HAP-1 (cell line): Measurements from ENCODE around the gene MDH1.
"Not testable (repeated sequence)": the region's sequence is repeated elsewhere in the genome, so short reads cannot be mapped to it uniquely, and the experiment has no call there.

Experiments used
- DNase-seq, 2 experiments: peaks; one replicate each; pipeline ENCODE4 v3.0.0-alpha.2; 2016 to 2020; ENCODE audit warnings: low spot score in 2 of 2
- H3K27me3 ChIP-seq: fragments of 250-450 bp; sonication (Bioruptor Pico); 2 replicates; pipeline ENCODE4 v1.5.1; 2020; ENCODE audit warnings: low read depth, mild to moderate bottlenecking, moderate library complexity
- H3K36me3 ChIP-seq: fragments of 250-450 bp; sonication (Bioruptor Pico); replicated peaks from 2 replicates; pipeline ENCODE4 v1.5.1; 2020; ENCODE audit warnings: mild to moderate bottlenecking
- H3K4me1 ChIP-seq: fragments of 250-450 bp; sonication (Bioruptor Pico); 2 replicates; pipeline ENCODE4 v1.5.1; 2020; ENCODE audit warnings: mild to moderate bottlenecking
- H3K4me3 ChIP-seq: fragments of 250-450 bp; sonication (Bioruptor Pico); 2 replicates; pipeline ENCODE4 v1.5.1; 2020; ENCODE audit warnings: mild to moderate bottlenecking, moderate library complexity
- H3K9me3 ChIP-seq: fragments of 250-450 bp; sonication (Bioruptor Pico); 2 replicates; pipeline ENCODE4 v1.5.1; 2020; ENCODE audit warnings: mild to moderate bottlenecking, moderate library complexity
- in situ Hi-C: fragments of 300-500 bp; cut with MboI; formaldehyde crosslinking; loops from 3 replicates; pipeline ENCODE4 v1.14.3; 2020; ENCODE audit warnings: low sequenced_read_pairs, inconsistent platforms, mixed read lengths

The MDH1 gene

GRCh38 chr2:63588385-63589147 is at the start of gene MDH1, which contains the start of gene WDPCP:
TSS of gene MDH1 (plus strand) at chr2:63588963. CDS start at chr2:63589044, 81 bp downstream.
TSS of gene WDPCP (minus strand) at chr2:63588477. CDS start at chr2:63588271, 206 bp downstream.
- in situ Hi-C loops = no loop called here
- H3K27me3 ChIP-seq = no peaks in the 10 kb centered on the region
- H3K9me3 ChIP-seq = no peaks in the 10 kb centered on the region
- no peaks in the 10 kb centered on the region for H3K36me3 ChIP-seq
- DNase-seq = peak; percentile 95 to 100
- peaks cover 28% of the 10 kb centered on the region for H3K4me1 ChIP-seq
- peak within 1 kb of the TSS; percentile 86 for H3K4me3 ChIP-seq

DNA sequence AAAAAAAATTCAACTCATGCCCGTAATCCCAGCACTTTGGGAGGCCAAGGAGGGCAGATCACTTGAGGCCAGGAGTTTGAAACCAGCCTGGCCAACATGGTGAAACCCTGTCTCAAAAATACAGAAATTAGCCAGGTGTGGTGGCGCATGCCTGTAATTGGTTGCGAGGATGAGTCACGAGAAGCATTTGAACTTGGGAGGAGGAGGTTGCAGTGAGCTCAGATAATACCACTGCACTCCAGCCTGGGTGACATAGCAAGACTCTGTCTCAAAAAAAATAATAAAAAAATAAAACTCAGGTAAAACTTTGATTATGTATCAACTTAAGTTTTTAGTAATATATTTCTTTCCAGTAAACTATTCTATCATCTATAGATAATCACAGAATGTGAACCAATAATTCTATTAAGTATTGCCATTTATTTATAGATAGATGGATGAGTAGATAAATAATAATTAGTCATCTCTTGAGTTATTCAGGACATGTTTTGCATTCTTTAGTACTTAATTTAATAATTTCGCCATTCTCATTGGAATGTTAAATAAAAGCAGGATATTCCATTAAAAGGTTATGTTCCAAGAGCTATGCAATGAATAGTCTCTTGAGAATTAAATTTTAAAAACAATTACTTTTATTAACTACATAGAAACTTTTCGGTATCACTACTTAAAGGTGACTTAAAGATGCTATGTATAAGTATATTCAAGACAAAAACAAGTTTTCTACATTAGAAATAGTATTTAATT is 49.2 kb upstream of the MDH1 start:
- H3K27me3 ChIP-seq = no peaks in the 10 kb centered on the region
- no peak for DNase-seq
- no peaks in the 10 kb centered on the region for H3K36me3 ChIP-seq
- in situ Hi-C loops = no loop called here
- no peaks in the 10 kb centered on the region for H3K4me1 ChIP-seq
- no peaks in the 10 kb centered on the region for H3K9me3 ChIP-seq
- no peak overlapping the region for H3K4me3 ChIP-seq

GRCh38 chr2:63544017-63544627 is 44.6 kb upstream of the MDH1 start:
- Histone ChIP-seq H3K9me3 (no peaks in the 10 kb centered on the region), H3K27me3 (no peaks in the 10 kb centered on the region), H3K4me3 (no peak overlapping the region), H3K36me3 (no peaks in the 10 kb centered on the region), H3K4me1 (no peaks in the 10 kb centered on the region)
- DNase-seq = peak in 1 of 2 experiments; percentile 22
- in situ Hi-C loops = no loop called here

DNA sequence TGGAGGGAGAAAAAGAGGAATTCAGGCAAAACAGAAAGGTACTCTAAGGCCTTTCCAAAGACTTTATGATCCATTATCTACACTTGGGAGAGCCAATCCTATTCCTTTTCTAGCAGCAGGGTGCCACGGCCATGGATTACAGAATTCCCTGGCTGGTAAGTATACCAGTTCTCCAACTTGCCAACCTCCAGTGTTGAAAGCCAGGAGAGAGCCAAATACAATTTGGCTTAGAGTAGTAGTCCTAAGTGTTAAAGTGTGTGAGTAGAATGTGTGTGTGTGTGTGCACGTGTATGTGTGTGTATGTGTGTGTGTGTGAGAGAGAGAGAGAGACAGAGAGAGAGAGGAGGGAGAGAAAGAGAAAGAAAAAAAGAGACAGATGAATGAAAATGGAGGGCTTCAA is 43.7 kb upstream of the MDH1 start:
- Histone ChIP-seq H3K9me3 (no peaks in the 10 kb centered on the region), H3K27me3 (no peaks in the 10 kb centered on the region), H3K36me3 (no peaks in the 10 kb centered on the region), H3K4me1 (no peaks in the 10 kb centered on the region), H3K4me3 (no peak overlapping the region)
- DNase-seq = no peak
- in situ Hi-C loops = no loop called here

GRCh38 chr2:63553049-63553448 is 35.7 kb upstream of the MDH1 start:
- Histone ChIP-seq H3K27me3 (no peaks in the 10 kb centered on the region), H3K4me1 (no peaks in the 10 kb centered on the region), H3K9me3 (no peaks in the 10 kb centered on the region), H3K36me3 (no peaks in the 10 kb centered on the region), H3K4me3 (no peak overlapping the region)
- in situ Hi-C loops = no loop called here
- DNase-seq = no peak

GRCh38 chr2:63555299-63555698 is 33.5 kb upstream of the MDH1 start:
- DNase-seq = no peak
- H3K36me3 ChIP-seq = no peaks in the 10 kb centered on the region
- in situ Hi-C loops = no loop called here
- H3K4me3 ChIP-seq = no peak overlapping the region
- no peaks in the 10 kb centered on the region for H3K27me3 ChIP-seq
- H3K4me1 ChIP-seq = no peaks in the 10 kb centered on the region
- H3K9me3 ChIP-seq = peaks cover 6% of the 10 kb centered on the region; the same call in 1 of the 2 replicates

DNA sequence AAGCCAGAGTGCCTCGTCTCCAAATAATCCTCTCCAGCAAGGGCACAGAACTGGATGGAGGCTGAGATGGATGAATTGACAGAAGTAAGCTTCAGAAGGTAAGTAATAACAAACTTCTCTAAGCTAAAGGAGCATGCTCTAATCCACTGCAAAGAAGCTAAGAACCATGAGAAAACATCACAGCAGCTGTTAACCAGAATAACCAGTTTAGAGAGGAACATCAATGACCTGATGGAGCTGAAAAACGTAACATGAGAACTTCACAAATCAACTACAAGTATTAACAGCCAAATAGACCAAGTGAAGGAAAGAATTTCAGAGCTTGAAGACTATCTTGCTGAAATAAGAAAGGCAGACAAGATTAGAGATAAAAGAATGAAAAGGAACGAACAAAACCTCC is 32.8 kb upstream of the MDH1 start:
- Histone ChIP-seq H3K4me3 (no peak overlapping the region), H3K9me3 (peaks cover 6% of the 10 kb centered on the region; the same call in 1 of the 2 replicates), H3K27me3 (no peaks in the 10 kb centered on the region), H3K4me1 (no peaks in the 10 kb centered on the region), H3K36me3 (no peaks in the 10 kb centered on the region)
- no peak for DNase-seq
- in situ Hi-C loops = no loop called here

- H3K4me1 ChIP-seq, H3K36me3 ChIP-seq, in situ Hi-C loops, DNase-seq, H3K27me3 ChIP-seq, H3K9me3 ChIP-seq, H3K4me3 ChIP-seq: not testable (repeated sequence)
Observed at GRCh38 chr2:63557819-63558218, 30.9 kb upstream of the MDH1 start.

GRCh38 chr2:63558922-63559321 is 29.8 kb upstream of the MDH1 start:
- in situ Hi-C loops, H3K27me3 ChIP-seq, H3K36me3 ChIP-seq, H3K4me1 ChIP-seq, H3K9me3 ChIP-seq, H3K4me3 ChIP-seq, DNase-seq: not testable (repeated sequence)

GRCh38 chr2:63562751-63563150 is 26.0 kb upstream of the MDH1 start:
- peaks cover 6% of the 10 kb centered on the region; the same call in 1 of the 2 replicates for H3K9me3 ChIP-seq

DNA sequence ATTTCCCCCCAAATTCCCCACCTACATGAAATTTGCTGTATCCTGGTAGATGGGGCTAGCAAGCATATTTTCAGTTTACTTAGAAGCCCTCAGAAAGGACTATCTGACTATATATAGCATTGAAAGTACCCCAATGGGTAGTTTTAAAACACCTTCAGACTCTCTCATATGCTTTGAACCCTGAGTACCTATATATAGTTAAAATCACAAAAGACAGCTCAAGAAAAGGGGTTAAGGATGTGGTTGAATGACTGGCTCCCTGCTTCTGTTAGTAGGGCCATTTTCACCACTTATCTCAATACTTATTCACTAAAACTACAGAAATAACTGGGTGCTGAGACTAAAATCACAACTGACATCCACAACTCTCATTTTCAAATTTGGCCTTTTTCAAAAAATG is 19.0 kb upstream of the MDH1 start:
- Histone ChIP-seq H3K9me3 (no peaks in the 10 kb centered on the region), H3K4me3 (no peak overlapping the region), H3K36me3 (no peaks in the 10 kb centered on the region), H3K27me3 (no peaks in the 10 kb centered on the region; the same call in 1 of the 2 replicates), H3K4me1 (no peaks in the 10 kb centered on the region)
- DNase-seq = no peak
- in situ Hi-C loops = no loop called here

More at GRCh38 chr2:63562751-63563150, 26.0 kb upstream of the MDH1 start:
- in situ Hi-C loops = no loop called here
- Histone ChIP-seq H3K4me3 (no peak overlapping the region), H3K36me3 (no peaks in the 10 kb centered on the region), H3K4me1 (no peaks in the 10 kb centered on the region), H3K27me3 (no peaks in the 10 kb centered on the region; the same call in 1 of the 2 replicates)
- DNase-seq = no peak

DNA sequence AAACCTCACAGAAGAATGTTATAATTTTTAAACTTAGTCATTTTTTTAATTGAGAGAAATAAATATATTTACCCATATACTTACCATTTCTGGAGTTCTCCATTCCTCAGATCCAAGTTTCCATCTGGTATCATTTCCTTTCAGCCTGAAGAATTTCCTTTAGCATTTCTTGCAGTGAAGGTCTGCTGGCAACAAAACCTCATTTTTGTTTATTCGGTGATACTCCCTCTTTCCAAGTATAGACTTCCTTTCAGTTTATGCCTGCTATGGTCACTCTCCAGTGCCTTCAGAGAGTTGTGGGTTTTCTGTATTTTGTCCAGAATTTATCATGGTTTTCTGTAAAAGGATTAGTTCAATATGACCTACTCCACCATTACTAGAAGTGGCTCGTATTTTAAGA is 17.5 kb upstream of the MDH1 start:
- Histone ChIP-seq H3K4me3 (no peak overlapping the region), H3K9me3 (no peaks in the 10 kb centered on the region), H3K36me3 (no peaks in the 10 kb centered on the region), H3K4me1 (no peaks in the 10 kb centered on the region), H3K27me3 (no peaks in the 10 kb centered on the region; the same call in 1 of the 2 replicates)
- in situ Hi-C loops = no loop called here
- DNase-seq = no peak

- H3K27me3 ChIP-seq = no peaks in the 10 kb centered on the region; the same call in 1 of the 2 replicates
- no peak for DNase-seq
- in situ Hi-C loops = no loop called here
- H3K4me3 ChIP-seq = no peak overlapping the region
- H3K36me3 ChIP-seq = no peaks in the 10 kb centered on the region
- H3K4me1 ChIP-seq = peaks cover 2% of the 10 kb centered on the region; the same call in 1 of the 2 replicates
- H3K9me3 ChIP-seq = no peaks in the 10 kb centered on the region
Observed at GRCh38 chr2:63572001-63572400, 16.8 kb upstream of the MDH1 start.

- H3K36me3 ChIP-seq, H3K4me1 ChIP-seq, DNase-seq, H3K9me3 ChIP-seq, H3K27me3 ChIP-seq, in situ Hi-C loops, H3K4me3 ChIP-seq: not testable (repeated sequence)
Observed at GRCh38 chr2:63573026-63573425, 15.7 kb upstream of the MDH1 start.
